IMR-90 (cell line): Measurements from ENCODE around the gene ENPP7. TPM values are rescaled to one million over a fixed set of nuclear protein-coding genes. Genes with fewer than 3 reads are reported as not detected.

Experiments used
- ATAC-seq: fragments of 200-7000 bp; cut with Tn5 transposase; 2 replicates; pipeline ENCODE4 v1.9.1; 2020; ENCODE audit warnings: low read depth, mild to moderate bottlenecking, moderate library complexity
- BruUV-seq: library from RNA; stranded (reverse); fragments of 400-500 nt; replicated peaks from 2 replicates; lab custom pipeline; 2021; lab: Mats Ljungman, UMichigan
- CTCF ChIA-PET: fragments of 300-600 bp; formaldehyde crosslinking; extraction: SDS; loops from one replicate; lab custom pipeline; 2021; ENCODE audit warnings: antibody characterized with exemption; lab: Yijun Ruan, JAX
- POLR2A ChIA-PET: fragments of 300-600 bp; sonication (Branson Sonifier 250); formaldehyde crosslinking; loops from one replicate; lab custom pipeline; 2022; ENCODE audit warnings: antibody characterized with exemption; ENCODE audit not compliant: unreplicated experiment; lab: Charles Lee
- DNase-seq: peaks from one replicate; pipeline ENCODE4 v3.0.0; 2013
- H2AFZ ChIP-seq: replicated peaks from 2 replicates; pipeline ENCODE3; 2013; ENCODE audit warnings: low read length, mild to moderate bottlenecking; ENCODE audit not compliant: poor library complexity
- H2AK5ac ChIP-seq: 2 replicates; pipeline ENCODE4 v1.6.1; 2013; ENCODE audit warnings: low read depth, low read length, inconsistent platforms
- H2AK9ac ChIP-seq: replicated peaks from 2 replicates; pipeline ENCODE3; 2013; ENCODE audit warnings: mild to moderate bottlenecking, low read depth, low read length, moderate library complexity; ENCODE audit not compliant: poor library complexity
- H2BK120ac ChIP-seq: 2 replicates; pipeline ENCODE4 v1.6.1; 2013; ENCODE audit warnings: low read depth, low read length, inconsistent platforms
- H2BK15ac ChIP-seq: 3 replicates; pipeline ENCODE4 v1.6.1; 2013; ENCODE audit warnings: low read depth, low read length, inconsistent platforms
- H2BK20ac ChIP-seq: 2 replicates; pipeline ENCODE4 v1.6.1; 2013; ENCODE audit warnings: low read depth, mild to moderate bottlenecking, inconsistent platforms, low read length, moderate library complexity
- H2BK5ac ChIP-seq: 2 replicates; pipeline ENCODE4 v1.6.1; 2013; ENCODE audit warnings: mild to moderate bottlenecking, low read depth, low read length, inconsistent platforms; ENCODE audit not compliant: poor library complexity, severe bottlenecking
- H3K14ac ChIP-seq: replicated peaks from 2 replicates; pipeline ENCODE4 v1.6.1; 2013; ENCODE audit warnings: low read depth, low read length, inconsistent platforms
- H3K18ac ChIP-seq: 2 replicates; pipeline ENCODE4 v1.6.1; 2013; ENCODE audit warnings: low read depth, low read length, control low read depth
- H3K23ac ChIP-seq: 2 replicates; pipeline ENCODE4 v1.6.1; 2013; ENCODE audit warnings: low read depth, low read length, inconsistent platforms
- H3K27ac ChIP-seq: 2 replicates; pipeline ENCODE4 v1.5.1; 2013; ENCODE audit warnings: mild to moderate bottlenecking, control low read depth, low read length; ENCODE audit not compliant: insufficient read depth
- H3K27me3 ChIP-seq: 2 replicates; pipeline ENCODE4 v1.6.1; 2013; ENCODE audit warnings: low read length; ENCODE audit not compliant: control insufficient read depth, insufficient read depth
- H3K36me3 ChIP-seq: 2 replicates; pipeline ENCODE4 v1.6.1; 2013; ENCODE audit warnings: low read length, mixed read lengths; ENCODE audit not compliant: control insufficient read depth, insufficient read depth
- H3K4ac ChIP-seq: 2 replicates; pipeline ENCODE4 v1.6.1; 2013; ENCODE audit warnings: low read depth, low read length, inconsistent platforms
- H3K4me1 ChIP-seq: 2 replicates; pipeline ENCODE4 v1.6.1; 2013; ENCODE audit warnings: low read length, mixed read lengths; ENCODE audit not compliant: control insufficient read depth, insufficient read depth
- H3K4me2 ChIP-seq: 2 replicates; pipeline ENCODE4 v1.6.1; 2013; ENCODE audit warnings: low read depth, mild to moderate bottlenecking, control low read depth, low read length, moderate library complexity
- H3K4me3 ChIP-seq: 2 replicates; pipeline ENCODE4 v1.5.1; 2013; ENCODE audit warnings: low read depth, mild to moderate bottlenecking, control low read depth, low read length, moderate library complexity; ENCODE audit not compliant: insufficient read depth
- H3K56ac ChIP-seq: 2 replicates; pipeline ENCODE4 v1.6.1; 2013; ENCODE audit warnings: low read length, inconsistent platforms; ENCODE audit not compliant: insufficient read depth; ENCODE audit errors: extremely low read depth
- H3K79me1 ChIP-seq, 2 experiments: 2 replicates each; pipeline ENCODE4 v1.6.1; 2013; ENCODE audit warnings: low read length in 2 of 2, inconsistent platforms in 1 of 2, low read depth in 1 of 2
- H3K9ac ChIP-seq: 2 replicates; pipeline ENCODE4 v1.6.1; 2013; ENCODE audit warnings: low read depth, low read length, control low read depth
- H3K9me1 ChIP-seq: 2 replicates; pipeline ENCODE4 v1.6.1; 2013; ENCODE audit warnings: low read length, inconsistent platforms; ENCODE audit not compliant: insufficient read depth
- H3K9me3 ChIP-seq: 2 replicates; pipeline ENCODE4 v1.6.1; 2013; ENCODE audit warnings: low read length; ENCODE audit not compliant: control insufficient read depth, insufficient read depth
- H4K20me1 ChIP-seq: 2 replicates; pipeline ENCODE4 v1.6.1; 2013; ENCODE audit warnings: low read length, inconsistent platforms; ENCODE audit not compliant: insufficient read depth
- H4K5ac ChIP-seq: 2 replicates; pipeline ENCODE4 v1.6.1; 2013; ENCODE audit warnings: mild to moderate bottlenecking, low read depth, low read length, control low read depth
- H4K8ac ChIP-seq, 2 experiments: 2 replicates each; pipeline ENCODE4 v1.6.1; 2013; ENCODE audit warnings: low read depth in 2 of 2, low read length in 2 of 2, control low read depth in 1 of 2, inconsistent platforms in 1 of 2
- H4K91ac ChIP-seq: 2 replicates; pipeline ENCODE4 v1.6.1; 2013; ENCODE audit warnings: low read depth, low read length, inconsistent platforms; ENCODE audit not compliant: insufficient read depth
- BHLHE40 ChIP-seq: fragments of 150-350 bp; IDR thresholded peaks from 2 replicates; pipeline ENCODE4 v1.6.1; 2016; ENCODE audit warnings: mild to moderate bottlenecking, low read depth, low read length
- CEBPB ChIP-seq: IDR thresholded peaks from 2 replicates; pipeline ENCODE4 v1.6.1; 2012; ENCODE audit warnings: low read depth, low read length, improper control_type of control experiment
- CHD1 ChIP-seq: IDR thresholded peaks from 2 replicates; pipeline ENCODE4 v1.6.1; 2012; ENCODE audit warnings: low read depth, low read length, improper control_type of control experiment
- CTCF ChIP-seq: conservative IDR thresholded peaks from 2 replicates; pipeline ENCODE4 v1.5.1; 2012; ENCODE audit warnings: mild to moderate bottlenecking, low read depth, low read length, improper control_type of control experiment
- ELK1 ChIP-seq: fragments of 150-350 bp; IDR thresholded peaks from 2 replicates; pipeline ENCODE4 v1.6.1; 2016; ENCODE audit warnings: low read depth, mild to moderate bottlenecking, low read length, moderate library complexity, borderline replicate concordance
- FOS ChIP-seq: fragments of 150-350 bp; IDR thresholded peaks from 2 replicates; pipeline ENCODE4 v1.6.1; 2016; ENCODE audit warnings: low read depth, low read length
- MAFK ChIP-seq: IDR thresholded peaks from 2 replicates; pipeline ENCODE4 v1.6.1; 2012; ENCODE audit warnings: low read depth, low read length, improper control_type of control experiment
- MAZ ChIP-seq: IDR thresholded peaks from 2 replicates; pipeline ENCODE4 v1.6.1; 2012; ENCODE audit warnings: low read depth, mild to moderate bottlenecking, low read length, improper control_type of control experiment, moderate library complexity, borderline replicate concordance
- MXI1 ChIP-seq: IDR thresholded peaks from 2 replicates; pipeline ENCODE4 v1.6.1; 2012; ENCODE audit warnings: low read depth, mild to moderate bottlenecking, low read length, moderate library complexity, borderline replicate concordance
- NFE2L2 ChIP-seq: fragments of 150-350 bp; IDR thresholded peaks from 2 replicates; pipeline ENCODE4 v1.6.1; 2016; ENCODE audit warnings: low read depth, mild to moderate bottlenecking, low read length
- POLR2A ChIP-seq: IDR thresholded peaks from 2 replicates; pipeline ENCODE4 v1.6.1; 2012; ENCODE audit warnings: mild to moderate bottlenecking, low read depth, low read length
- RAD21 ChIP-seq: IDR thresholded peaks from 2 replicates; pipeline ENCODE4 v1.6.1; 2012; ENCODE audit warnings: low read length, improper control_type of control experiment
- RCOR1 ChIP-seq: IDR thresholded peaks from 2 replicates; pipeline ENCODE4 v1.6.1; 2012; ENCODE audit warnings: mild to moderate bottlenecking, low read length, improper control_type of control experiment; ENCODE audit not compliant: insufficient replicate concordance
- RFX5 ChIP-seq: IDR thresholded peaks from 2 replicates; pipeline ENCODE4 v1.8.0; 2012; ENCODE audit warnings: low read depth, mild to moderate bottlenecking, low read length, moderate library complexity
- SMC3 ChIP-seq: fragments of 150-350 bp; IDR thresholded peaks from 2 replicates; pipeline ENCODE4 v1.6.1; 2016; ENCODE audit warnings: low read depth, mild to moderate bottlenecking, antibody characterized with exemption, low read length, moderate library complexity
- USF2 ChIP-seq: fragments of 150-350 bp; IDR thresholded peaks from 2 replicates; pipeline ENCODE4 v1.6.1; 2017; ENCODE audit warnings: mild to moderate bottlenecking, antibody characterized with exemption, low read length, low read depth
- WGBS, 2 experiments: methylation state at CpG; one replicate each; pipeline versions ENCODE4 v1.1.5 to v1.1.7; 2013; ENCODE audit warnings: missing lambda C conversion rate in 2 of 2; ENCODE audit not compliant: insufficient read length in 1 of 2; ENCODE audit errors: extremely low coverage in 2 of 2; 5-methylcytosine and 5-hydroxymethylcytosine counted together
- dilution Hi-C: fragments of 300-500 bp; cut with HindIII; formaldehyde crosslinking; loops from one replicate; pipeline ENCODE4 v1.14.3; 2018; ENCODE audit warnings: low sequenced_read_pairs; ENCODE audit not compliant: unreplicated experiment
- in situ Hi-C: fragments of 300-500 bp; cut with MboI; formaldehyde crosslinking; loops from 3 replicates; pipeline ENCODE4 v1.14.3; 2019; ENCODE audit warnings: low sequenced_read_pairs, inconsistent platforms, mixed read lengths
- intact Hi-C: fragments of 100-400 bp; cut with micrococcal nuclease; formaldehyde crosslinking; loops from 2 replicates; pipeline ENCODE4 v1.10.0; 2022
- polyA plus RNA-seq, 3 experiments: library from polyadenylated mRNA; depleted of rRNA; stranded (reverse); fragments of >200 nt; gene quantifications; 2 replicates each; pipeline ENCODE4 v1.2.3, GENCODE V29; 2012; ENCODE audit warnings: low replicate concordance in 1 of 3
- total RNA-seq: library from RNA; depleted of rRNA; stranded (reverse); fragments of >200 nt; gene quantifications from 2 replicates; pipeline ENCODE4 v1.2.3, GENCODE V29; 2012

ENPP7 gene
- total and polyA plus RNA-seq, 2 of the 4 experiments (the other 2 are of a cell fraction) = not detected

- Histone ChIP-seq H3K79me1 (no peaks in the 10 kb centered on the region), H3K4me2 (no peak overlapping the region), H3K27me3 (peaks cover 56% of the 10 kb centered on the region), H2AK9ac (no peak overlapping the region), H2AFZ (no peak overlapping the region), H2AK5ac (no peak overlapping the region), H3K9ac (no peak overlapping the region), H4K20me1 (no peaks in the 10 kb centered on the region), H3K18ac (no peak overlapping the region), H3K36me3 (no peaks in the 10 kb centered on the region), H3K4ac (no peak overlapping the region), H3K9me1 (no peaks in the 10 kb centered on the region), H3K9me3 (no peaks in the 10 kb centered on the region), H3K56ac (no peak overlapping the region), H4K91ac (no peak overlapping the region), H3K14ac (no peak overlapping the region), H3K4me1 (peaks cover 3% of the 10 kb centered on the region; the same call in 1 of the 2 replicates), H4K8ac (no peak overlapping the region), H3K27ac (no peak overlapping the region), H3K4me3 (no peak overlapping the region), H2BK120ac (no peak overlapping the region), H2BK20ac (no peak overlapping the region), H2BK5ac (no peak overlapping the region), H2BK15ac (no peak overlapping the region), H3K23ac (no peak overlapping the region), H4K5ac (no peak overlapping the region)
- no TSS peak for BruUV-seq
- TF ChIP-seq RFX5 (no peak), MAFK (no peak), RCOR1 (no peak), POLR2A (no peak), MXI1 (no peak), MAZ (no peak), SMC3 (no peak), RAD21 (no peak), BHLHE40 (no peak), USF2 (no peak), FOS (no peak), CEBPB (no peak), ELK1 (no peak), NFE2L2 (no peak), CTCF (no peak), CHD1 (no peak)
- ATAC-seq (no peak), DNase-seq (no peak)
- in situ Hi-C loops (loop anchor here (5.0 kb wide), 1 partner anchor 242 kb away; no protein-coding TSS in a partner anchor), dilution Hi-C loops (no loop called here), intact Hi-C loops (loop anchor here (1.0 to 5.0 kb wide), 3 partner anchors 92 to 247 kb away; partner anchors contain the start of gene CBX4)
- ChIA-PET CTCF (interaction anchor here (0.6 to 0.7 kb wide), 3 partner anchors 13 to 706 kb away, joined by 4 to 6 read pairs (median 5); no protein-coding TSS in a partner anchor), POLR2A (no interaction called here)
- 20% methylated on average over 1 of the region's 6 CpGs; no CpG with 5 or more reads in 1 of the 2 experiments for WGBS, 2 experiments
These were observed 14.9 kb downstream of the ENPP7 start for GRCh38 chr17:79745641-79746105.
